OCI-LY7 (cell line): Measurements from ENCODE around the gene PPP2R5C. TPM values are rescaled to one million over a fixed set of nuclear protein-coding genes. Genes with fewer than 3 reads are reported as not detected.

ENCODE experiments used
- BruUV-seq: library from RNA; stranded (reverse); fragments of 400-500 nt; replicated peaks from 2 replicates; lab custom pipeline; 2021; lab: Mats Ljungman, UMichigan
- CTCF ChIA-PET: fragments of 300-600 bp; sonication (Branson Sonifier 250); formaldehyde crosslinking; loops from one replicate; lab custom pipeline; 2022; ENCODE audit warnings: antibody characterized with exemption; ENCODE audit not compliant: unreplicated experiment; lab: Charles Lee
- POLR2A ChIA-PET: fragments of 300-600 bp; sonication (Branson Sonifier 250); formaldehyde crosslinking; loops from one replicate; lab custom pipeline; 2022; ENCODE audit warnings: antibody characterized with exemption; lab: Charles Lee
- DNase-seq: peaks from one replicate; pipeline ENCODE4 v3.0.0-alpha.2; 2015; ENCODE audit warnings: low spot score
- H2AFZ ChIP-seq: fragments of 200-600 bp; sonication (generic), shearing (Covaris generic); 2 replicates; pipeline ENCODE4 v1.6.1; 2014; ENCODE audit warnings: mild to moderate bottlenecking, antibody characterized with exemption, low read length, moderate library complexity
- H3K27ac ChIP-seq: fragments of 200-600 bp; sonication (generic); 2 replicates; pipeline ENCODE4 v1.5.1; 2014; ENCODE audit warnings: mixed run types, low read depth, mild to moderate bottlenecking, moderate library complexity, low read length, inconsistent platforms; ENCODE audit not compliant: poor library complexity, severe bottlenecking
- H3K36me3 ChIP-seq: fragments of 200-600 bp; sonication (generic); 2 replicates; pipeline ENCODE4 v1.6.1; 2014; ENCODE audit warnings: mild to moderate bottlenecking, antibody characterized with exemption, low read length, moderate library complexity, mixed read lengths; ENCODE audit not compliant: insufficient read depth
- H3K4me1 ChIP-seq: fragments of 200-600 bp; sonication (generic); 2 replicates; pipeline ENCODE4 v1.5.1; 2014; ENCODE audit warnings: mild to moderate bottlenecking, low read length; ENCODE audit not compliant: insufficient read depth, poor library complexity, severe bottlenecking
- H3K4me2 ChIP-seq: fragments of 200-600 bp; sonication (generic); 2 replicates; pipeline ENCODE4 v1.6.1; 2014; ENCODE audit warnings: mild to moderate bottlenecking, low read length
- H3K4me3 ChIP-seq: fragments of 200-600 bp; sonication (generic); 2 replicates; pipeline ENCODE4 v1.5.1; 2014; ENCODE audit warnings: mild to moderate bottlenecking, low read depth, low read length; ENCODE audit not compliant: poor library complexity, severe bottlenecking
- H3K79me2 ChIP-seq: fragments of 200-600 bp; sonication (generic); 2 replicates; pipeline ENCODE4 v1.6.1; 2016; ENCODE audit warnings: low read depth, mild to moderate bottlenecking, low read length, moderate library complexity, mixed read lengths; ENCODE audit not compliant: insufficient read depth
- H3K9me2 ChIP-seq: fragments of 200-600 bp; sonication (generic); 2 replicates; pipeline ENCODE4 v1.6.1; 2016; ENCODE audit warnings: mild to moderate bottlenecking, low read length, mixed read lengths; ENCODE audit not compliant: insufficient read depth
- H3K9me3 ChIP-seq: fragments of 200-600 bp; sonication (generic); 2 replicates; pipeline ENCODE4 v1.6.1; 2014; ENCODE audit warnings: mild to moderate bottlenecking, mixed run types, low read length, mixed read lengths
- H4K20me1 ChIP-seq: fragments of 200-600 bp; sonication (generic); 2 replicates; pipeline ENCODE4 v1.6.1; 2014; ENCODE audit warnings: mild to moderate bottlenecking, antibody characterized with exemption, low read length, moderate library complexity, mixed read lengths; ENCODE audit not compliant: insufficient read depth
- CTCF ChIP-seq: fragments of 200-600 bp; sonication (generic); conservative IDR thresholded peaks from 2 replicates; pipeline ENCODE4 v1.5.1; 2014; ENCODE audit warnings: mild to moderate bottlenecking, antibody characterized with exemption, low read length, moderate library complexity, mixed read lengths
- EZH2phosphoT487 ChIP-seq: fragments of 200-600 bp; sonication (generic); IDR thresholded peaks from 2 replicates; pipeline ENCODE4 v1.6.1; 2018; ENCODE audit warnings: low read depth, borderline replicate concordance, mild to moderate bottlenecking, mixed run types, antibody characterized with exemption, low read length, moderate library complexity, mixed read lengths
- intact Hi-C: fragments of 100-400 bp; cut with micrococcal nuclease; formaldehyde crosslinking; loops from one replicate; pipeline ENCODE4 v1.10.0; 2022; ENCODE audit not compliant: unreplicated experiment
- total RNA-seq, 2 experiments: library from RNA; depleted of rRNA in 1 of 2; stranded (reverse); fragments of >200 nt in 1 of 2; shearing (Covaris generic) in 1 of 2; gene quantifications; 2 replicates each; pipeline ENCODE4 v1.2.3, GENCODE V29; 2014 to 2022

Gene PPP2R5C
- total RNA-seq, 2 experiments from 2014 or later, result 161 to 236 TPM

GRCh38 chr14:101926620-101927019 lies 165.1 kb downstream of the PPP2R5C start:
- no TSS peak for BruUV-seq
- intact Hi-C loops, result no loop called here
- CTCF ChIA-PET, result no interaction called here

GRCh38 chr14:101927859-101928258 lies 166.3 kb downstream of the PPP2R5C start:
- Histone ChIP-seq H3K4me2 (no peak overlapping the region), H3K4me1 (no peaks in the 10 kb centered on the region), H3K27ac (no peak overlapping the region), H3K79me2 (no peaks in the 10 kb centered on the region), H3K9me3 (no peaks in the 10 kb centered on the region), H3K36me3 (peaks cover 4% of the 10 kb centered on the region; the same call in 1 of the 2 replicates), H4K20me1 (no peaks in the 10 kb centered on the region), H3K4me3 (no peak overlapping the region), H3K9me2 (no peaks in the 10 kb centered on the region), H2AFZ (no peak overlapping the region)
- TF ChIP-seq EZH2phosphoT487 (no peak), CTCF (no peak)
- intact Hi-C loops, result no loop called here
- POLR2A ChIA-PET, result no interaction called here
- DNase-seq, result no peak
- CTCF ChIA-PET, result no interaction called here
- no TSS peak for BruUV-seq

More at GRCh38 chr14:101926620-101927019, 165.1 kb downstream of the PPP2R5C start:
- H3K4me2 ChIP-seq, result no peak overlapping the region
- H3K9me3 ChIP-seq, result no peaks in the 10 kb centered on the region
- H4K20me1 ChIP-seq, result no peaks in the 10 kb centered on the region
- no peaks in the 10 kb centered on the region for H3K9me2 ChIP-seq
- POLR2A ChIA-PET, result interaction anchor here (0.5 kb wide), 2 partner anchors 194 to 253 kb away, joined by 3 read pairs; no protein-coding TSS in a partner anchor
- TF ChIP-seq CTCF (no peak), EZH2phosphoT487 (no peak)
- H2AFZ ChIP-seq, result no peak overlapping the region
- no peak overlapping the region for H3K27ac ChIP-seq
- H3K36me3 ChIP-seq, result peaks cover 4% of the 10 kb centered on the region; the same call in 1 of the 2 replicates
- DNase-seq, result no peak
- no peaks in the 10 kb centered on the region for H3K4me1 ChIP-seq
- no peaks in the 10 kb centered on the region for H3K79me2 ChIP-seq
- no peak overlapping the region for H3K4me3 ChIP-seq

GRCh38 chr14:101928415-101928841 lies 166.9 kb downstream of the PPP2R5C start:
- Histone ChIP-seq H3K36me3 (peaks cover 4% of the 10 kb centered on the region; the same call in 1 of the 2 replicates), H3K27ac (no peak overlapping the region), H3K9me2 (no peaks in the 10 kb centered on the region), H3K9me3 (no peaks in the 10 kb centered on the region), H4K20me1 (no peaks in the 10 kb centered on the region), H3K79me2 (no peaks in the 10 kb centered on the region), H3K4me3 (no peak overlapping the region), H3K4me2 (no peak overlapping the region), H3K4me1 (no peaks in the 10 kb centered on the region), H2AFZ (no peak overlapping the region)
- no TSS peak for BruUV-seq
- DNase-seq, result no peak
- TF ChIP-seq EZH2phosphoT487 (no peak), CTCF (no peak)
- CTCF ChIA-PET, result no interaction called here
- POLR2A ChIA-PET, result no interaction called here
- intact Hi-C loops, result no loop called here
